ENCODE measurements around the gene TANC1. TPM values are rescaled to one million over a fixed set of nuclear protein-coding genes. Genes with fewer than 3 reads are reported as not detected.

The TANC1 gene
- total RNA-seq, 1 experiment from 2014 or later = 20.0 TPM

DNA sequence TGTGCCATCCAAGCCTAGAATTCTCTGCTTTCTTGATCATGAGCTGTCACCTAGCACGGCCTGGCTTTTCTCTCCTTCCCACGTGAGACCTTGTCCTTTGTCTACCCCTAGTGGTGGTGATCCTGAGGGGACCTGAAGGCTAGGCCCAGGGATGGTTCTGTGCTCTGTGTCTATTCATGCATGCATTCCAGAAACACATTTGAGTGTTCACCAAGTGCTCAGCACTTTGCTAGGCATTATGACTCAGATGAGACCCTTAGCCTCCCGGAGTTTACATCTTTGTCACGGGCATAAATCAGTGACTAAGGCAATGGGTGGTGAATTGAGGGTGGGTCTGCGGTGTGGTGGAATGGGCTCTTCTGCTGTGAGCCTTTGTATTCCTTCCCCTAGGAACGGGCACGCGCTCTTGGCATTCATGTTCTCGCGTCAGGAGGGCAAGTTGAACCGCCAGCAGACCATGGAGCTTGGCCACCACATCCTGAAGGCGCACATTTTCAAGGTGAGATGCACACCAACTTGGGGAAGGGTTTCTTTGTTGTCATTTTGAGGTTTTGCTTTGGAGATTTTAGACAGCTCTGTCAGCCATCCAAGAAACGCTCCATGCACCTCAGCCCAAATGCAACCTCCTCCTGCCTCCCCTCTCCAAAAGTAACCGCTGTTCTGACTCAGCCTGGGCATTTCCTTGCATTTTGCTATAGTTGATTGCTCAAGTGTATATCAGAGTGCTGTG is 217.1 kb downstream of the TANC1 start:
- DNase-seq (ENCODE audit: low read depth) = peak; percentile 100

DNA sequence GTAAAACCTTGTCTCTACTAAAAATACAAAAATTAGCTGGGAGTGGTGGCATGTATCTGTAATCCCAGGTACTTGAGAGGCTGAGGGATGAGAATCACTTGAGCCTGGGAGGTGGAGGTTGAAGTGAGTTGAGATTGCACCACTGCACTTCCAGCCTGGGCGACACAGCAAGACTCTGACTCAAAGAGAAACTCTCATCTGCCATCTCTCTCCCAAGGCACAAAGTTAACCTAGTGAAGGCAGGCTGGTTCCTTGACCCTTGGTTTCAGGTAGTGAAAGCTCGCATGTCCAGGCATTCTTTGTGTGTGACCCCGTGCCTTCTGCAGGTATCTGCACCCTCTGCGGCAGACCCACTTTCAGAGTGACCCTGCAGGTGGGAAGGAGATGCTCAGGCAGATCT is 218.0 kb downstream of the TANC1 start:
- DNase-seq (ENCODE audit: low read depth) = no peak

DNA sequence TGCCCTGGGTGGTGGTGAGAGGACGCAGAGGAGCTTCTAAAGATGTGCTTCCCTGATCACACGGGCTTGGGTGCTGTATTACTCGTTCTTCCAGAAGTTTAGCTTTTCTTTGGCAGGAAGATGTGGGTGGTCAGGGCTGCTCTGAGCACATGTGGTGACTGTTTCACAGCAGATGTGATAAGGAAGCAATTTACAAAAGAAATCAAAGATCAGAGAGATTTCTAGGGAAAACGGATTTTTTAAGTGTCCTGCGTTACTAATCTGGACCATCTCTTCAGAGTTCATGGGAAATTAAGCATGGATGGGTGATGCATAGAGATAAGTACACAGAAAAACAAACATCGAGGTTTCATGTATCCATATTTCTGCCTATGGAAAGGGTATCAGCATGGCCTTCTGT is 218.7 kb downstream of the TANC1 start:
- DNase-seq (ENCODE audit: low read depth) = no peak

DNA sequence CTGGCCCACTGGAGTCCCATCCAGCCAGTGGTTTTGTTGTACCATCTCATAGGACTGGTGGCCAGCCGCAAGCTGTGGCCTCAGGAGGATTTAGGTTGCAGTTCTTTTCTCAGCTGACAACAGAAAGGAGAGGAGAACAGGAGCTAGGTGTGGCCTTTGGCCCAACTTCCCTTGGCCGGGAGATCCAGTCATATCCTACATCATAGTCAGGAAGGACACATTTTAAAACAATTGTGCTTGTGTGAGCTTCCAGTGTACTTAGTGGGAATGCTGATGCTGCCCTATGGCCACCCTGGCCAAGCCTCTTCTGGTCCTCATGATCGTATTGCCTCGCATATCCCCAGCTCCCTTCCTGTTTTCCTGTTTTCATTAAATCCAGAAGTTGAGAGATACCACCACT is 220.0 kb downstream of the TANC1 start:
- no peak for DNase-seq (ENCODE audit: low read depth)

DNA sequence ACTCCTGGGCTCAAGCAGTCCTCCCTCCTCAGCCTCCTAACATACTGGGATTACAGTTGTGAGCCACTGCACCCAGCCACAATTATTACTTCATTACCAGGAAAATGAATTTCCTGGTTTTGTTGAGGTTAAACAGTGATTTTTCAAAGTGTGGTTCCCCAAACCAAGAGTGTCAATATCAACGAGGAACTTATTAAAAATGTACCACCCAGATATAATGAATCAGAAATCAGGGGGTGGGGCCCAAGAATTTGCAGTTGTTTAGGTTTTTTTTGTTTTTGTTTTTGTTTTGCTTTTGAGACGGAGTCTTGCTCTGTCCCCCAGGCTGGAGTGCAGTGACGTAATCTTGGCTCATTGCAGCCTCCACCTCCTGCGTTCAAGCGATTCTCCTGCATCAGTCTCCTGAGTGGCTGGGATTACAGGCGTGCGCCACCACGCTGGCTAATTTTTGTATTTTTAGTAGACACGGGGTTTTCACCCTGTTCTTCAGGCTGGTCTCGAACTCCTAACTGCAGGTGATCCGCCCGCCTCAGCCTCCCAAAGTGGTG is 224.0 kb downstream of the TANC1 start:
- no peak for DNase-seq (ENCODE audit: low read depth)

DNA sequence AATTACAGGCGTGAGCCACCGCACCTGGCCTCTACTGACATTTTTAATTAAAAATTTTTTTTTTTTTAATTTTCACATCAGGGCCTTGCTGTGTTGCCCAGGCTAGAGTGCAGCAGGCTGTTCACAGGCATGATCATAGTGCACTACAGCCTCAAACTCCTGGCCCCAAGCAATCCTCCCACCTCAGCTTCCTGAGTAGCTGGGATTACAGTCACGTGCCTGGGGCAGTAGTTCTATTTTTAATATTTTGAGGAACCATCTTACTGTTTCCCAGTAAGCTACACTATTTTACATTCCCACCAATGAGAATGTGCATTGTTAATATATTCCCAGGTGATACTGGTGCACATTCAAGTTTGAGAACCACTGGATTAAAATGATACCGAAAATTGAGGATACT is 225.4 kb downstream of the TANC1 start:
- no peak for DNase-seq (ENCODE audit: low read depth)

DNA sequence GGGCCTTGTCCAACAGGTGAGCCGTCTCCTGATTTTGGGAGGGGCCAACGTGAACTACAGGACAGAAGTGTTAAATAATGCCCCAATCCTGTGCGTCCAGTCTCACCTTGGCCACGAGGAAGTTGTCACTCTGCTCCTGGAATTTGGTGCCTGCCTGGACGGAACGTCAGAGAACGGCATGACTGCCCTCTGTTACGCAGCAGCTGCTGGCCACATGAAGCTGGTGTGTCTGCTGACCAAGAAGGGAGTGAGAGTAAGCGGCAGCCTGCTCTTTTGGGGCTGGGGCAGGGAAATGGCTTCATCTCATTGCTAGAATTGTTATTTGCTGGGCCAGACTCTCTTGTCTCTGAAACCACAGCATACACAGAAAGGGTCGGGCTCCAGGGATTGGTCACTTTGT is 225.8 kb downstream of the TANC1 start:
- no peak for DNase-seq (ENCODE audit: low read depth)

DNA sequence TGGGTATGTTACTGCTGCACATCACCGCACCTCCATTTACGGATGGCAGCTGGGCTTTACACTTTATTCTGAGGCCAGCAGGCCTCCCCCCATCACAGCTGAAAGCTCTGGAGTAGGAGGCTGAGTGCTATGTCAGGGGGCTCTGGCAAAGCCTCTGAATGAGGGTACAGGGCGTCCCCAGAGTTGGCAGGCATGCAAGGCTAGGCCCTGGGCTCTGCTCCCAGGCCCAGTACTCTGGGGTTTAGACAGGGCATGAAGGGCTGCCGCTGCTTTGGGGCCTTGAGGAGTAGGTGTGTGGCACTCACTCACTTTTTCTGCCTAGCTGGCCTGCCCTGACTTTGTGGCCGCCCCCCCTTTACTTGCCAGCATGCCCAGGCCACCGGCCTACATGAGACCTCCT is 227.3 kb downstream of the TANC1 start:
- DNase-seq (ENCODE audit: low read depth) = no peak

DNA sequence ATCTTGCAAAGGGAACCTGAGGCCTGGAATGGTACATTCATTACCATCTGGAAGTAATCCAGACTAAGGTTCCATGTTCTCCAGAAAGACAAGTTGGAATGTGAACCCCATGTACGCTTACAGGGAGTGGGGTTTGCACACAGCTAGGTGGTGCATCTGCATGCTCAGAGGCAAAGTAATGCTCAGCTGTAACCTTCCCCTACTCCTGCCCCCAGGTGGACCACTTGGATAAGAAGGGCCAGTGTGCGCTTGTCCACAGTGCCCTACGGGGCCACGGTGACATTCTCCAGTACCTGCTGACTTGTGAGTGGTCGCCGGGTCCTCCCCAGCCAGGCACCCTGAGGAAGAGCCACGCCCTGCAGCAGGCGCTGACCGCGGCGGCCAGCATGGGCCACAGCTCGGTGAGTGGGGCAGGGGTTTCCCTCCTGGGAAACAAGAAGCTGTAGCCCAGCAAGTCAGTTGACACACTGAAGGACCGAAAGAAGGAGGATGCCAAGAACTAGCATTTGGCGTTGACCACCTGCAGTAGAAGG is 228.0 kb downstream of the TANC1 start:
- DNase-seq (ENCODE audit: low read depth) = no peak

DNA sequence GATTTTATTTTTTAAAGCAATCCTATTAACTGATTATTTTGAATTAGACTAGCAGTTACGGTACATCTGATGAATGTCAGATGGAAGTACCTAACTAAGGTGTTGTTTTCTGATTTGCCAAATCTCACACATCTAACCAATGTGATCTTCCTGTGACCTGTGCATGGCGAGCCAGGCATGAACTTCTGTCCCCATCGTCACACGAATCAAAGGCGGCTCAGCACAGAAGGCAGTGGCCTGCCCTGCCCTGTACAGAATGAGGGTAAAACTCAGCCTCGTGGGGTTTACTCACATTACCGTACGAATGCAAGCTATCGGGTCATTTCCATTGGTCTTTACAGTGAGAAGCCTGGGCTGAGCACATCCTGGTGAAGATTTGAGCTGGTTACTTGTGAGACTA is 230.8 kb downstream of the TANC1 start:
- DNase-seq (ENCODE audit: low read depth) = no peak

DNA sequence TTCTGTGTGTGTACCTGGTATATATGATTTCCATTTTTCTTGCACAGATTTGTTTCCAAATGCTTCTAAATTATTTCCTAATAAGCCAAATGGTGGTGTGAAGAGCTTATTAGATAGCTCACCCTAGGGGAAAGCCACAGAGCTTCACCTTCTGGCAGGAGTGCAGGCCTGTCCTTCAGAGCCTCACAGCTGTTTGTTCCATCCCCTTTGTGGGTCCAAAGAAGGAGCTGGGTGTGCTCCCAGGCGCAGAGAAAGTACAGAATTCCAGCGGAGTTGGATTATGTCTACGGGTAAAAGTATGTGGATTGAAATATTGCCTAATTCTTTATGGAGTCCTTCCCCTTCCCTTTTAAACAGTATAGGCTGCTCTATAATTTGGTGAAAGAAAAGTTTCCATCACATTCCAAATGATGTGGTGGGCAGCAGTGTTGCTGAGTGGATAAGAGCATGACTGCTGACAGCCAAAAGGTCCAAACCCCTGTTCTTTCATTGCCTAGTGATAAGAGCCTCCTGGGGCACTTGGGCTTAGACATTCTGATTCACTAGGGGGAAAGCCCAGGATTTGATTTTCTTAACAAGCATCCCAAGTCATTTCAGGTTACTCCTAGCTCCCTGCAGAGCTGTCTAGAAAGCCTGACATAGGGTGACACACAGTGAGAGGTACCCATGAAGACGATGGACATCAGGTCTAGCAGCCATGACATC is 231.5 kb downstream of the TANC1 start:
- DNase-seq (ENCODE audit: low read depth) = no peak

DNA sequence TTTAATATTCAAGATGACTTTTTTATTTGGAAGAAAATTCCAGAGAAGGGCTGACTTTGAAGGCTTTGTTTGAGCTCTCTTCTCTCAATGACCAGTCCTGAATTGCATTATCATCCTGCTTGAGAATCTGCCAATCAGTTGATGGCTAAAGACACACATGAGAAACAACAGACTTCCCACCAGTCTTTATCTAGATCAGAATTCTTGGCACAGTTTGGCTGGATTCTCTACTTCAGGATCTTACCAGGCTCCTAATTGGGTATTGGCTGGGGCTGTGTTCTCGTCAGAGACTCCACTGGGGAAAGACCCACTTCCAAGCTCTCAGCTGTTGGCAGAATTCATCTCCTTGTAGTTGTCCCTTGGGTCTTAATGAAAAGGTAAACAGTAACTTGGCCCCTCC is 232.1 kb downstream of the TANC1 start:
- no peak for DNase-seq (ENCODE audit: low read depth)

DNA sequence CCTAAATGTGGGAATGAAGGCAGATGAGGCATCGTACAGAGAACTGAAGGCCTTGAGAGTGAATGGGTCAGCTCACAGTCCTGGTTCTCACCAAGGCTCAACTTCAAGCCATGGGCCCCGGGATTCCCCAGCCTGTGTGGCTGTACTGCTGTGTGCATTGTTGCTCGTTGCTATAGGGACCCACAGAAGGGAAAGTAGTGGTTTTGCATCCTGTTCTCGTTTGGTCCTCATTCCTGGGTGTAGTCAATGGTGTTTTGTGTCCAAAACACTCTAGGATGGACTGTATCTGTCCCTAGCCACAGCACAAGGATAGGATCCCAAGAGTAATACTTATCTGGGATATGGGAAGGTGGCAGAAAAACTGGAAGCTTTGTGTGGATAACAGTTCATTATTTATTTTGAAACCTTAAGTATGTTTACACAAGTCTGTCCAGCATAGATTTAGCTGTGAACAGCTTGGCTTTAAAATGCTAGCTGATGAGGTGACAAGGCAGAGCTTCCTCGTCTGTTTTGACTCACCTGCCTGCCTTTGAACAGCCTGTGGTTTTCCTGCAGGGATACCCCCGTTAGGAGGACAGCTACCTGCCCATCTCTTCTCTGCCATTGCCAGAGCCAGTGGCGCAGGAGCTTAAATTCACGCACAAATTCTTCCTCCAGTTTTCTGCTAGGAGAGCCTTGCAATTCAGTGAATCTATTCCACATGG is 233.1 kb downstream of the TANC1 start:
- peak; percentile 34 for DNase-seq (ENCODE audit: low read depth)

DNA sequence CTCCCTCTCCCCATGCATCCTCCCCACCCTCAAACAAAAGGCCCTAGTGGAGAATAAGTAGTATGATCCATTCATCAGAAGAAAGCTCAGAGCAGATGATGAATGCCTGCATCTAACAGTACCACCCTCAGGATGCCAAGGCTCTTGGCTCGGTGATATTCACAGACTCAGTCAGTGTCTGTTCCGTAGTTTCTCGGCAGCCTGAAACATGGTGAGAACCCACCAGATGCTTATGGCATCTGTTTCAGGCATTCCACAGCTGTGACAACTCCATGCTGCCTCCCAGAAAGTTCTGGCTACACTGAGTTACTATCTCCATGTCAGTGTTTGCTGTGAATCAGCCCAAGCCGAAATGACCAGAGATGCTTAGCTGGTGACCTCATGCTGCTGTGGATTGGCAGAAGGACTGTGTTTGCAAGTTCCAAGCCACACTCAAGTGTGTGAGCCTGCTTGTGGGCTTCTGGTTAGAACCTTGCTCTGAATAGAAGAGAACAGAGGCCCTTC is 234.2 kb downstream of the TANC1 start:
- peak; percentile 93 for DNase-seq (ENCODE audit: low read depth)

DNA sequence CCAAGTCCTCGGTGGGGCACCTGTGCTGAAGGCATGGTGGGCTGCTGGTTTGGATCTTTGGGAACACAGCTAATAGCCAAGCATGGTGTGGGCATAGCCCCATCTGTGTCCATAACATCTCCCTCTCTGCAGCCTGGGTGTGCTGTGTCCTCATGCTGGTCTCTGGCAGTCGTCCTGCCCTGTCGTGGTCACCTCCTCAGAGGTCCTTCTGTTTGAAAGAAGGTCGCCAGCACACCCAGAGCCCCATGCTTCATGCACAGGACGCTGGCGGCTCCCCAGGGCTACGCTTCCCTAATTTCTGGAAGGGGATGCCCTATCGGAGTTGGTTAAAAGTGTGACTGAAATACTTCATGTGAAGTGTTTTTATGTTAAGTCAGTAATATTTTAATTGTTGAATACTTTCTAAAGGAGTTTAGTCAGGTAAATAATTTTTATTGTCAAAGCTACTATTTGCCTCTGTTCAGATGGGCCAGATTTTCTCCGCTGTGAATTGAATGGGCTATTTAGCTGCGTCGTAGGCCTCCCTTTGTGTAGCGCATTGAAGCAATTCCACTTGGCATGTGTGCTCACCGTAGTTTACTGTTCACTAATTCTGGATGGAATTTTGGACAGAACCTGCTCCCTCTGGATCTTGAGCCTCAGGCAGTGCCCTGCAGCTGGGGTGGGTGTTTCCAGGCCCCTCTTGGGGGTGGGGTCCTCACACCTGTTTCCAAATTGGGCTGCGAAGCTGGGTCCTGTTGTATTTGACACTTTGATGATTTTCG is 236.1 kb downstream of the TANC1 start:
- no peak for DNase-seq (ENCODE audit: low read depth)

DNA sequence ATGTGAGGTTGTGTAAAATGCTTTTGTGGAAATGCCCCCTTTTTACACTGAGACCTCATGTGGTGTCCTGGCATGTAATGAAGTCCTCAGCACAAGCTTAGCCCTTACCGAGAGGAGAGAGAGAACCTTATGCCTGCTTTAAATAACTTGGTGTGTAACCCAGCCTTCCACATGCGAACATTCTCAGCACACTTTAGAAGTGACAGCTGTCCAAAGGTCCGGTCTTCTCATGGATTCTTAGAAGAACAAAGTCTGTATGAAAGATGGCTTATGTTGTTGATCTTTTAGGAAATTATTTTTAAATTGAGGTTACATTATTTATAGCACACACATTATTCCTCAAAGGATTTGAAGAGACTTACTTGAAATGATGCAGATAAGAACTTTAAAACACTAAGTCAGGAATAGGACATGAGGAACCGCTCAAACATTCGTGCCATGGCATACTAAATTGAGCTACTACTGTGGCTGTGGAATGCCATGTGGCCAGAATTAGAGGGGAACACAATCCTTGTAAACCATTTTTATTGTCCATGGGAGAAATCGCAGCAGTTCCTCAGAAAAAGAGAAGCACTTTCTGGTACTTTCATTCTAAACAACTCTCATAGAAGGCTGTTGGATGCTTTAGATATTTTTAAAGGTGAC is 238.4 kb downstream of the TANC1 start:
- no peak for DNase-seq (ENCODE audit: low read depth)

DNA sequence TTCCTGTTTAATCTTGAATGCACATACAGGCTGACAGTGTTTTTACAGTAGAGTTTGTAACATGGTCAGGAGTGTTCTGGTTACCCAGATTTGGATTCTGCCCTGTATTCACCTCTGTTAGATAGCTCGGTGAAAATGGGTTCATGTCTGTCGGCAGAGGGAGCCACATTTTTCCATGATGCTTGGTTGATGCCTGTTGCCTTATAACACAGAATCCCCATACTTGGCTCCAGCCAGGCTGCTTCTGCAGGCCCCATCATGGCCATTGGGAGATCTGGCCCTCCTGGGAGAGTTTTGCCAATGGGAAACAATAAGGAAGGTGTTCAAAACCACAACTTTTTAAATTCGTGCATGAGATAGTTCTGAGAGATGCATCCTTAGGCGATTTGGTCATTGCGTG is 240.0 kb downstream of the TANC1 start:
- DNase-seq (ENCODE audit: low read depth) = no peak

DNA sequence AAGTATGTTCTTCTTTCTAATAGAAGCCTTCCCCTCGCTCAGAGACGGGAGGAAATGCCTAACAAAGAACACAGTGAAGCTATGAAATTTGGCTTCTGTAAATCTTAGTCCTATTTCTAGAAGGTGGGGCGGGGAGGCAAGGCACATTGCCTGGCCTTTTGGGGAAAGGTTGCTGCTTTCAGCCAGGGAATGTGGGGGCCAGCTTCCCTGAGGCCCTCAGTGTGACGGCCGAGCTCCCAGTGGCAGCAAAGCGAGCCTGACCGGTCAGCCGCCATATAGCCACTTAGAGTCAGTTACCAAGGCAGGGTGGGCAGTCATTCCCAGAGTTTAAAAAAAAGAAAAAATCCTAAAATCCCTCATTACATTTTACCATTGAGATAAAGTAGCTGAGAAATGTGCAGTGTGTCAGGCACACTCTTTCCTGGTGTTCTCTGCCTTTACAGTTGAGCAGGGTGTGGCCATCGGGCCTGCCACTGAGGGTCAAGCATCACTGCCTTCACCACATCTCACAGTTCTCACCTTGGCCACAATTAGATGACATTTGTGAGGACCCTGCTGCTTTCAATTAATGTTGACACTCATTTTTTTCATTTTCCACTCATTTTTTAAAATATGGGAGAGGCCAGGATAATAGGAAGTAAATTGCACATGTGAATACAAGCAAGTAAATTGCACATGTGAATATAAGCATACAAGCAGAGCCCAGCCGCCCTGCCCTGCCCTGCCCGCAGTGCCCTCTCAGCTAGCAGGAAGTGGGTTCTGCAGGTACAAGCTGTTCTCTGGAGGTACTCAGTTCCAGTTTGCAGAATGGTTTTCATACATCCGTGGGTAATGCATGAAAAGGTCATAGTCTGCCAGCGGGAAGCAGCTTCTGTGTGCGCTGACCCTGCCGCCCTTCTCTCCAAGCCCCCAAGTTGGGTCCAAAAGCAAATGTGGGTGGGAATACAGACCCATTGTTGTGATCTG is 241.2 kb downstream of the TANC1 start:
- no peak for DNase-seq (ENCODE audit: low read depth)
